Naive thymus-derived CD4-positive, alpha-beta T cell (primary cell): Measurements from ENCODE around the gene SLC52A1. TPM values are rescaled to one million over a fixed set of nuclear protein-coding genes. Genes with fewer than 3 reads are reported as not detected.

ENCODE experiments used
- ATAC-seq: fragments of 150-1000 bp; cut with Tn5 transposase; 2 replicates; pipeline ENCODE4 v1.10.0; 2021; ENCODE audit warnings: mild to moderate bottlenecking, moderate library complexity
- CTCF ChIA-PET: fragments of 350-600 bp; sonication (Branson Sonifier 250); formaldehyde crosslinking; loops from one replicate; lab custom pipeline; 2021; ENCODE audit warnings: antibody characterized with exemption; lab: Charles Lee
- POLR2A ChIA-PET: fragments of 350-600 bp; sonication (Branson Sonifier 250); formaldehyde crosslinking; loops from one replicate; lab custom pipeline; 2021; ENCODE audit warnings: antibody characterized with exemption, inconsistent platforms; lab: Charles Lee
- DNase-seq, 9 donors: peaks; one replicate each; pipeline versions ENCODE4 v3.0.0 to v3.0.0-alpha.2; 2020 to 2022; ENCODE audit warnings: mixed read lengths in 1 of 9
- H3K27ac ChIP-seq: one replicate; pipeline ENCODE4 v1.7.0; 2013; ENCODE audit warnings: mild to moderate bottlenecking, low read depth, low read length, moderate library complexity
- H3K27me3 ChIP-seq, 2 donors: one replicate each; pipeline ENCODE4 v1.7.0; 2013; ENCODE audit warnings: low read length in 2 of 2, mild to moderate bottlenecking in 2 of 2, moderate library complexity in 2 of 2; ENCODE audit not compliant: control insufficient read depth in 2 of 2, insufficient read depth in 2 of 2
- H3K36me3 ChIP-seq, 3 experiments: 1 replicate in 2 of 3; 2 replicates in 1 of 3; pipeline ENCODE4 v1.7.0; 2013; ENCODE audit warnings: low read length in 3 of 3, mild to moderate bottlenecking in 3 of 3, moderate library complexity in 1 of 3; ENCODE audit not compliant: insufficient read depth in 3 of 3, control insufficient read depth in 2 of 3
- H3K4me1 ChIP-seq, 2 donors: one replicate each; pipeline ENCODE4 v1.7.0; 2013; ENCODE audit warnings: low read length in 2 of 2, mild to moderate bottlenecking in 2 of 2, moderate library complexity in 1 of 2; ENCODE audit not compliant: control insufficient read depth in 2 of 2, insufficient read depth in 2 of 2
- H3K4me3 ChIP-seq: 2 replicates; pipeline ENCODE4 v1.7.0; 2013; ENCODE audit warnings: mild to moderate bottlenecking, low read length
- H3K9me3 ChIP-seq, 3 experiments: 1 replicate in 2 of 3; 2 replicates in 1 of 3; pipeline ENCODE4 v1.7.0; 2013; ENCODE audit warnings: low read length in 3 of 3; ENCODE audit not compliant: control insufficient read depth in 2 of 3
- H3K27ac Mint-ChIP-seq, 9 donors: one replicate each; pipeline ENCODE4 v1.8.0; 2020 to 2022; ENCODE audit warnings: mixed read lengths in 9 of 9, mild to moderate bottlenecking in 8 of 9, moderate library complexity in 5 of 9, inconsistent platforms in 2 of 9
- H3K27me3 Mint-ChIP-seq, 5 donors: one replicate each; pipeline ENCODE4 v1.8.0; 2021 to 2022; ENCODE audit warnings: mixed read lengths in 5 of 5, mild to moderate bottlenecking in 1 of 5
- H3K36me3 Mint-ChIP-seq, 5 donors: one replicate each; pipeline ENCODE4 v1.8.0; 2020 to 2022; ENCODE audit warnings: mixed read lengths in 5 of 5, mild to moderate bottlenecking in 3 of 5, inconsistent platforms in 1 of 5
- H3K4me1 Mint-ChIP-seq, 7 donors: one replicate each; pipeline ENCODE4 v1.8.0; 2020 to 2022; ENCODE audit warnings: mixed read lengths in 7 of 7, mild to moderate bottlenecking in 3 of 7, inconsistent platforms in 1 of 7
- H3K4me3 Mint-ChIP-seq, 10 donors: one replicate each; pipeline ENCODE4 v1.8.0; 2020 to 2022; ENCODE audit warnings: mild to moderate bottlenecking in 10 of 10, mixed read lengths in 10 of 10, moderate library complexity in 6 of 10, inconsistent platforms in 2 of 10
- H3K9me3 Mint-ChIP-seq, 11 donors: one replicate each; pipeline ENCODE4 v1.8.0; 2020 to 2022; ENCODE audit warnings: mixed read lengths in 11 of 11, mild to moderate bottlenecking in 4 of 11, inconsistent platforms in 1 of 11, moderate library complexity in 1 of 11
- intact Hi-C, 2 donors: fragments of 100-400 bp; cut with micrococcal nuclease; formaldehyde crosslinking; loops; one replicate each; pipeline ENCODE4 v1.15.1; 2023
- polyA plus RNA-seq, 2 donors: library from polyadenylated mRNA; unstranded; fragments of 300-500 nt; fragmentation: Illumina TruSeq; gene quantifications; one replicate each; pipeline ENCODE4 v1.2.3, GENCODE V29; 2021
- total RNA-seq, 6 experiments: library from RNA in 5 of 6; stranded (reverse) in 5 of 6; gene quantifications; 1 replicate in 5 of 6; 2 replicates in 1 of 6; pipeline ENCODE4 v1.2.3 and lab custom pipeline; 2021 to 2026

The SLC52A1 gene
- total and polyA plus RNA-seq, 7 experiments from 2014 or later = 0.14 to 0.44 (median 0.19) TPM; not detected in 2

DNA sequence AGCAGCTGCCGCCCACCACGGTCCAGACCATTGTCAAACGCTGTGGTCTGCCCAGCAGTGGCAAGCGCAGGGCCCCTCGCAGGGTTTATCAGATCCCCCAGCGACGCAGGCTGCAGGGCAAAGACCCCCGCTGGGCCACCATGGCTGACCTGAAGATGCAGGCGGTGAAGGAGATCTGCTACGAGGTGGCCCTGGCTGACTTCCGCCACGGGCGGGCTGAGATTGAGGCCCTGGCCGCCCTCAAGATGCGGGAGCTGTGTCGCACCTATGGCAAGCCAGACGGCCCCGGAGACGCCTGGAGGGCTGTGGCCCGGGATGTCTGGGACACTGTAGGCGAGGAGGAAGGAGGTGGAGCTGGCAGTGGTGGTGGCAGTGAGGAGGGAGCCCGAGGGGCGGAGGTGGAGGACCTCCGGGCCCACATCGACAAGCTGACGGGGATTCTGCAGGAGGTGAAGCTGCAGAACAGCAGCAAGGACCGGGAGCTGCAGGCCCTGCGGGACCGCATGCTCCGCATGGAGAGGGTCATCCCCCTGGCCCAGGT, 13.0 kb downstream of the SLC52A1 start:
- ChIA-PET CTCF (interaction anchor here (0.7 kb wide), 1 partner anchor 52 kb away, joined by 4 read pairs; no protein-coding TSS in a partner anchor), POLR2A (interaction anchor here (0.7 to 1.3 kb wide), 3 partner anchors 10 to 34 kb away, joined by 3 to 4 read pairs (median 3); no protein-coding TSS in a partner anchor)
- Mint-ChIP-seq H3K9me3 (no peaks in the 10 kb centered on the region), H3K4me3 (no peak overlapping the region), H3K36me3 (peaks cover 0 to 28% (median 3%) of the 10 kb centered on the region in 5 donors), H3K27me3 (no peaks in the 10 kb centered on the region), H3K4me1 (peaks cover 0 to 14% (median 4%) of the 10 kb centered on the region in 7 donors), H3K27ac (peak overlapping the region in 1 of 9 donors; percentile 51)
- no peak for DNase-seq
- no peak for ATAC-seq
- Histone ChIP-seq H3K4me3 (no peak overlapping the region), H3K9me3 (no peaks in the 10 kb centered on the region), H3K36me3 (peaks cover 0 to 30% (median 0%) of the 10 kb centered on the region in 3 experiments), H3K27ac (no peak overlapping the region), H3K4me1 (no peaks in the 10 kb centered on the region), H3K27me3 (no peaks in the 10 kb centered on the region)
- intact Hi-C loops = no loop called here

DNA sequence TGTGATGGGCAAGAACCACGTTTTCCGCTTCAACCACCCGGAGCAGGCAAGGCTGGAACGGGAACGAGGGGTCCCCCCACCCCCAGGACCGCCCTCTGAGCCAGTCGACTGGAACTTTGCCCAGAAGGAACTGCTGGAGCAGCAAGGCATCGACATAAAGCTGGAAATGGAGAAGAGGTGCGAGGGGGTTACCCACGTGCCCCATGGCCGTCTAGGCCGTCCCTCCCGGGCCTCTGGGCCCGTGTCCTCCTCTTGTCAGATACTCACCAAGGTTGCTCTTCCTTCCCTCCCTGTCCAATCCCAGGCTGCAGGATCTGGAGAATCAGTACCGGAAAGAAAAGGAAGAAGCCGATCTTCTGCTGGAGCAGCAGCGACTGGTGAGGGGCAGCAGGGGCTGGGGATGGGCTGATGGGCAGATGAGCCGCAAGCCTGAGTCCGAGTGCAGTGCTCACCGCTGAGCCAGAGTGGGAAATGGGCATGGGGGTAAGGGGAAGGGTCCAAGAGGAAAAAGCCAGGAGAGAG, 14.7 kb downstream of the SLC52A1 start:
- no peak for DNase-seq
- peaks cover 0 to 28% (median 3%) of the 10 kb centered on the region in 5 donors for H3K36me3 Mint-ChIP-seq
- Histone ChIP-seq H3K27me3 (no peaks in the 10 kb centered on the region), H3K4me3 (no peak overlapping the region), H3K27ac (no peak overlapping the region), H3K4me1 (no peaks in the 10 kb centered on the region), H3K9me3 (no peaks in the 10 kb centered on the region), H3K36me3 (peaks cover 0 to 34% (median 0%) of the 10 kb centered on the region in 3 experiments)
- ChIA-PET CTCF (interaction anchor here (0.6 to 1.3 kb wide), 2 partner anchors 30 to 40 kb away, joined by 3 to 5 read pairs; no protein-coding TSS in a partner anchor), POLR2A (interaction anchor here (1.1 kb wide), 1 partner anchor 34 kb away, joined by 4 read pairs; no protein-coding TSS in a partner anchor)
- H3K4me3 Mint-ChIP-seq = no peak overlapping the region
- intact Hi-C loops = no loop called here
- H3K4me1 Mint-ChIP-seq = peaks cover 4 to 15% (median 7%) of the 10 kb centered on the region in 7 donors
- no peaks in the 10 kb centered on the region for H3K9me3 Mint-ChIP-seq
- H3K27ac Mint-ChIP-seq = no peak overlapping the region
- no peak for ATAC-seq
- H3K27me3 Mint-ChIP-seq = no peaks in the 10 kb centered on the region

DNA sequence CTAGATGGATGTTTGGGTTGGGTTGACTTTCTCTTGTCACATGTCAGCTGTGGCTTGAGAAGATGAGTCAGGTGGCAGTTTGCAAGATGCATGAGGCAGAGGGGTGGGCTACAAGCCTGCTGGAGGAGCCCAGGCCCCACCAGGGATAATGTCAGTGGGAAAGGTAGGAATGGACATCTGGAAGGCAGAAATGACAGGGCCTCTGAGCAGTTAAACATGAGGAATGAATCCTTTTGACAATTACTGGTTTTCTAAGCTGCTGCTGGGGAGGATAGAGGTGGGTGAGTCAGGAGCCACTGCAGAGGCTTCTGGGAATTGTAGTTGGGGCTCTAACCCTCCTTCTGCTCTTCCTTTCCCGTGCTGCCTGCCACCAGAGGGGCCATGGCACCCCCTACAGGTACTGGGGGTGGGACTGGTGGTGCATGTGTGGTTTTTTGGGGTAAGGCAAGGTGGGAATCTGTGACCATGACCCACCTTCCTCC, 15.7 kb downstream of the SLC52A1 start:
- H3K4me1 ChIP-seq = no peaks in the 10 kb centered on the region
- no peaks in the 10 kb centered on the region for H3K27me3 ChIP-seq
- Mint-ChIP-seq H3K4me3 (no peak overlapping the region), H3K36me3 (peaks cover 0 to 28% (median 3%) of the 10 kb centered on the region in 5 donors), H3K9me3 (no peaks in the 10 kb centered on the region), H3K4me1 (peaks cover 4 to 15% (median 7%) of the 10 kb centered on the region in 7 donors), H3K27me3 (no peaks in the 10 kb centered on the region), H3K27ac (peak overlapping the region in 6 of 9 donors; percentile 49 to 78 (median 73))
- ATAC-seq (peak; percentile 73), DNase-seq (peak in 5 of 9 donors; percentile 22 to 42 (median 39))
- no peak overlapping the region for H3K27ac ChIP-seq
- H3K9me3 ChIP-seq = no peaks in the 10 kb centered on the region
- no peak overlapping the region for H3K4me3 ChIP-seq
- ChIA-PET POLR2A (interaction anchor here (0.5 to 0.6 kb wide), 2 partner anchors 59 to 465 kb away, joined by 3 read pairs; partner anchors contain the start of gene MYBBP1A), CTCF (interaction anchor here (0.7 to 1.3 kb wide), 3 partner anchors 31 to 49 kb away, joined by 3 to 5 read pairs (median 3); no protein-coding TSS in a partner anchor)
- intact Hi-C loops = loop anchor here (1.0 to 5.0 kb wide), 4 partner anchors 22 to 110 kb away; partner anchors contain the start of genes INCA1 (in 1 of the 2) and KIF1C (in 1 of the 2)
- H3K36me3 ChIP-seq = peaks cover 0 to 39% (median 0%) of the 10 kb centered on the region in 3 experiments

DNA sequence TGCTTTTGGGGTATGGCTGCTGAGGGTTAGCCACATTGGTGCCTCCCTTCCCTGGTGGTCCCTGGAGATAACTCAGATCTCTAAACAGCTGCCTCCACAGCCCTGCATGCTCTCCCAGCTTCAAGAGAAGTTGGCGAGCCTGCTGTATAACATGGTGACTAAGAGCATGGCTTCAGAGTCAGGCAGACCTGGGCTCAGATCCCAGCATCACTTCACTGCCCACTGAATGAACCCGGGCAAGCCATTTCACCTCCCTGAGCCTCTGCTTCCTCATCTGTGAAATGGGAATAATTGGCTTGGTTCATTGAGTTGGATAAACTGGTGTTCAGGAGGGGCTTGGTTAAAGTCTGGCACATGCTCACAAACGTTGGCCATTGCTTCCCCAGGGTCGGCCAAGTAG, 20.9 kb downstream of the SLC52A1 start:
- ATAC-seq = no peak
- Mint-ChIP-seq H3K27ac (no peak overlapping the region), H3K36me3 (peaks cover 0 to 31% (median 0%) of the 10 kb centered on the region in 5 donors), H3K27me3 (no peaks in the 10 kb centered on the region), H3K4me3 (no peak overlapping the region), H3K9me3 (no peaks in the 10 kb centered on the region), H3K4me1 (peaks cover 0 to 18% (median 5%) of the 10 kb centered on the region in 7 donors)
- H3K27me3 ChIP-seq = no peaks in the 10 kb centered on the region
- no peak overlapping the region for H3K27ac ChIP-seq
- no peaks in the 10 kb centered on the region for H3K4me1 ChIP-seq
- intact Hi-C loops = no loop called here
- H3K36me3 ChIP-seq = peaks cover 0 to 27% (median 0%) of the 10 kb centered on the region in 3 experiments
- ChIA-PET CTCF (no interaction called here), POLR2A (interaction anchor here (1.9 kb wide), 1 partner anchor 16 kb away, joined by 5 read pairs; the partner anchor contains the start of genes INCA1 and KIF1C)
- DNase-seq = no peak
- H3K9me3 ChIP-seq = no peaks in the 10 kb centered on the region
- no peak overlapping the region for H3K4me3 ChIP-seq

DNA sequence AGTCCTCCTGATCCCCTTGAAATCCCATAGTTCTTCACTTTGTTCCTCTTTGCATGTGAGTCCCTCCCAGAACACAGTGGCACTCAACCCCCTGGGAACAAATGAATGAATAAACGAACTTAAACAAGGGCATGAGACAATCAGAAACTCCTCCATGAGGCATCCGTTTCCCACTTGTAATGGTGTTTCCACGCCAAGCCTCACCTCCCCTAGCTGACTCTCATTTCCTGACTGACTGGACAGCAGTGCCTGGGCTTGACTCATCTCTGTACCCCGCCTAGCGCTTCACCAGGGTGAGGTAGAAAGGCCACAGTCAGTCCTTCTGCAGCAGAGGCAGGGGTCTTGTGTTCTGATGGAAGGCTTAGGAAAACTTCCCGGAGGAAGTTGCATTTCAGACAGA, 23.3 kb downstream of the SLC52A1 start:
- Histone ChIP-seq H3K36me3 (peaks cover 0 to 43% (median 0%) of the 10 kb centered on the region in 3 experiments), H3K4me1 (no peaks in the 10 kb centered on the region), H3K4me3 (no peak overlapping the region), H3K9me3 (no peaks in the 10 kb centered on the region), H3K27ac (no peak overlapping the region), H3K27me3 (no peaks in the 10 kb centered on the region)
- no peak for DNase-seq
- Mint-ChIP-seq H3K36me3 (peaks cover 6 to 46% (median 10%) of the 10 kb centered on the region in 5 donors), H3K4me3 (no peak overlapping the region), H3K27ac (peak overlapping the region in 2 of 9 donors; percentile 38 to 64), H3K27me3 (no peaks in the 10 kb centered on the region), H3K4me1 (peaks cover 0 to 11% (median 2%) of the 10 kb centered on the region in 7 donors), H3K9me3 (no peaks in the 10 kb centered on the region)
- intact Hi-C loops = no loop called here
- CTCF ChIA-PET = no interaction called here
- POLR2A ChIA-PET = no interaction called here
- no peak for ATAC-seq

DNA sequence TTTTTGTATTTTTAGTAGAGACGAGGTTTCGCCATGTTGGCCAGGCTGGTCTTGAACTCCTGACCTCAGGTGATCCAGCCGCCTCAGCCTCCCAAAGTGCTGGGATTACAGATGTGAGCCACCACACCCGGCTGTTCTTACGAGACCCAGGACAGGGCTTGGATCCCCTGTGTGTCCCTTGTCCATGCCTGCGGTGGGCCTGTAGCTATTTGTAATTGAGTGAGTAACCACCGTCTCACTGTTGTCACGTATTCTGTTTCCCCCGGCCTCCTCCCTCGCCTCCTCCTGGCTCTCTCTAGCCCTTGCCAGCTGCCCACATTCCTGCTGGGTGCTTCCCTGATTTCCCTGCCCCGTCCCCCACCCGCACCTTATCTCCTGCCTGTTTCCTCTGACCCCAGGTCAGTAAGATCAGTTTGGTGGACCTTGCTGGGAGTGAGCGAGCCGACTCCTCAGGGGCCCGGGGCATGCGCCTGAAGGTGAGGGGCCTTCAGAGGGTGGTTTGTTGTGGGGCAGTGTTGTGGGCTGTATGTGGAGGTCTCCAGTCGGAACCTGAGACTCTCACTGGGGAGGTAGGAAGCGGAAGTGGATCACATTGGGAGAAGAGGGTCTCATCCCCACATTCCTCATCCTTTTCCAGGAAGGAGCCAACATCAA, 31.9 kb downstream of the SLC52A1 start:
- Mint-ChIP-seq H3K36me3 (peaks cover 23 to 50% (median 27%) of the 10 kb centered on the region in 5 donors), H3K27me3 (no peaks in the 10 kb centered on the region), H3K4me3 (no peak overlapping the region), H3K4me1 (peaks cover 11 to 22% (median 17%) of the 10 kb centered on the region in 7 donors), H3K9me3 (no peaks in the 10 kb centered on the region), H3K27ac (no peak overlapping the region)
- DNase-seq (no peak), ATAC-seq (no peak)
- Histone ChIP-seq H3K36me3 (peaks cover 0 to 57% (median 5%) of the 10 kb centered on the region in 3 experiments), H3K4me1 (peaks cover 4 to 8% of the 10 kb centered on the region in 2 donors), H3K4me3 (no peak overlapping the region), H3K9me3 (no peaks in the 10 kb centered on the region), H3K27ac (no peak overlapping the region), H3K27me3 (no peaks in the 10 kb centered on the region)
- CTCF ChIA-PET = no interaction called here
- intact Hi-C loops = no loop called here
- POLR2A ChIA-PET = no interaction called here
